ENCODE results near the gene GAS6.
"Not testable (repeated sequence)": the region's sequence is repeated elsewhere in the genome, so short reads cannot be mapped to it uniquely, and the experiment has no call there.

Gene GAS6

DNA sequence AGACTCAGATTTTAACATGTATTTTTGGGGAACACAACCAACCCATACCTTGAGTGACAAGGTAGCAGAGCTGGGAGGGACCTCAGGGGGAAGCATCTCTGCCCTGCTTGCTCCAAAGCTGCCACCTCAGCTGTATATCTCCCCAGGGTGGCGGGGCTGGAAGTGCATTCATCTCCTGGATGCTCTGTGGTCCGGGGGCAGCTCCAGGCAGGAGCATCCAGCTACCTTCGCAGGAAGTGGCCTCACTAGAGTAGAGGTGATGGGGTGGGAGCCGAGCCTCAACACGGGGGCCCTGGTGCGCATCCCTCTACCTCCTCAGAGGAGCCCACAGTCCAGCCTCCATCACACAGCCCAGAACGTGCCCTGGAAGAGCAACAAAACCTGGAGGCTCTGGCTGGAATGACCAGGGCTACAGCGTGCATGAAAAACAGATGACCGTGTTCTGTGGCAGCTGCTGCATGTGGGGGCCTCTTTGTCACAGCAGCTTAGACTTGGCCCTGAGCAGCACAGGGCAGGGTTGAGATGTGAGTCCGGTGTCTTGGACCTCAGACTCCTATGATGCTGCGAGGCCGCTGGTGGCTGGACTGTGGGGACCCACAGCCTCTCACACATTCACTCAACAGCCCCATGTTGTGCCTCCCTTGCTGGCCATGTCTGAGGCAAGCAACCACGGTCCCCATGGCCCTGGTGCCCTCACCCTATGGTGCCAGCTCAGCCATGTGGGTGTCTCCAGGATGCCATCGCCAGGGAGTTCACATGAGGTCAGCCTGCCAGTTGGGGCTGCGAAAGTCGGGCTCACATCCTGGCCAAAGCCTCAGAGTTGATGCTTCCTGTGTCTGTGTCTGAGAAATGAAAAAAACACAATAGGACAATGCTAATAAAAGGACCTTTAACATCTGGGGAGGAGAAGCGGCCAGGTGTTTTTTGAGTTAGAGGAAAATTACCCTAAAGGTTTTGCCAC lies 17.1 kb upstream of the GAS6 start:
- peak; percentile 68 for ATAC-seq
- peaks cover 87% of the 10 kb centered on the region for H3K27me3 Mint-ChIP-seq
- peaks cover 2% of the 10 kb centered on the region for H3K36me3 Mint-ChIP-seq
- peaks cover under 1% of the 10 kb centered on the region for H3K9me3 Mint-ChIP-seq
- peak overlapping the region; percentile 53 for H3K27ac Mint-ChIP-seq
- peaks cover 15% of the 10 kb centered on the region for H3K4me1 Mint-ChIP-seq
- peak overlapping the region; percentile 31 for H3K4me3 Mint-ChIP-seq

DNA sequence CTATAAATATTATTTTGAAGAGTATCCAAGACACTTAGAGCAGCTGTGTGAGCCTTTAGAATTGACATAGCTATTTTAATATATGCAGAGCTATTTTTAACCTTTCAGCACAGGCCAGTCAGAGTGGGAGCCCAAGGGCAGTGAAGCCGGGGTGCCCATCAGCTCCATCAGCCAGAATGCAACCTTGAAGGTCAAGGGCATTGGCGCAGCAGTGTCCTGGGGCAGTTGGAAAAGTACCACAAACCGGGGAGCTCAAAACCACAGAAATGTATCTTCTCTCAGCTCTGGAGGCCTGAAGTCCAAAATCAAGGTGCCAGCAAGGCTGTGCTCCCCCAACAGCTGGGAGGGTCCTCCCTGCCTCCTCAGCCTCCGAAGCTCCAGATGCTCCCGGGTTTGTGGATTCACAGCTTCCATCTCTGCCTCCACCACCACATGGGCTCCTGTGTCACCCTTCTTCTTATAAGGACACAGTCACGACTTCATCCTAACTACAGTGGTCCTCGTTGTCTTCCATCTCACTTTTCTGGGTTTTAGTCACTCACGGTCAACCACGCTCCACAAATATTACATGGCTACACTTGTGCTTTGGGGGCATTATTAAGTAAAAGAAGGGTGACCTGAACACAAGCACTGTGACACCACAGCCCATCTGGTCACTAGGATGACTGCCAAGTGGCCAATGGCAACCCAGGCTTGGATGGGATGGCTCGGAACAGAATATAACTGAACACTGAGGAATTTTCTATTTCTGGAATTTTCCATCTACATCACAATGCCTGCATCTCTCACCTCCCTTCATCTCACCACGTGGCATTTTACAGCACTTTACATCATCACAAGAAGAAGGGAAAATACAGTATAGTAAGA lies 15.9 kb upstream of the GAS6 start:
- ATAC-seq, result no peak
- Mint-ChIP-seq H3K27ac (no peak overlapping the region), H3K9me3 (peaks cover 3% of the 10 kb centered on the region), H3K36me3 (peaks cover 6% of the 10 kb centered on the region), H3K27me3 (peaks cover 91% of the 10 kb centered on the region), H3K4me1 (peaks cover 27% of the 10 kb centered on the region), H3K4me3 (no peak overlapping the region)

DNA sequence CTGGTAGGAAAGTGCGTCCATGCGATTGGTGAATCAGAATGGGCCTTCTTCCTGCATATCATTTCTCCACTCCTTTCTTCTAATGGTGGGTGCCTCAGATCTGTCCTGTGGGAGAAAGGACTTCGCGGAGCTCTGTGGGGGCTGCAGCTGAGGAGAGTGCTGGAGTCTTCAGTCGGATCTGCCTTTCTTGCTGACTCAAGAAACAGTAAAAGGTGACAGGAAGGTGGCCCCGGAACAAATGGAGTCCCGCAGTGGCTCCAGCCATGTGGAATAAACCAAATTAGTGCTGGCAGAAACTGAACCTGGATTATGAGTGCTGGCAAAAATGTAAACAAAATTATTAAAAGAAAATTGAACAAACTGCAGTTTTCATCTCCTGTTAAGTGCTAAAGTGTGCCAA lies 15.1 kb upstream of the GAS6 start:
- no peak for ATAC-seq
- Mint-ChIP-seq H3K4me1 (peaks cover 28% of the 10 kb centered on the region), H3K27me3 (peaks cover 95% of the 10 kb centered on the region), H3K4me3 (no peak overlapping the region), H3K9me3 (peaks cover 3% of the 10 kb centered on the region), H3K27ac (no peak overlapping the region), H3K36me3 (peaks cover 6% of the 10 kb centered on the region)

DNA sequence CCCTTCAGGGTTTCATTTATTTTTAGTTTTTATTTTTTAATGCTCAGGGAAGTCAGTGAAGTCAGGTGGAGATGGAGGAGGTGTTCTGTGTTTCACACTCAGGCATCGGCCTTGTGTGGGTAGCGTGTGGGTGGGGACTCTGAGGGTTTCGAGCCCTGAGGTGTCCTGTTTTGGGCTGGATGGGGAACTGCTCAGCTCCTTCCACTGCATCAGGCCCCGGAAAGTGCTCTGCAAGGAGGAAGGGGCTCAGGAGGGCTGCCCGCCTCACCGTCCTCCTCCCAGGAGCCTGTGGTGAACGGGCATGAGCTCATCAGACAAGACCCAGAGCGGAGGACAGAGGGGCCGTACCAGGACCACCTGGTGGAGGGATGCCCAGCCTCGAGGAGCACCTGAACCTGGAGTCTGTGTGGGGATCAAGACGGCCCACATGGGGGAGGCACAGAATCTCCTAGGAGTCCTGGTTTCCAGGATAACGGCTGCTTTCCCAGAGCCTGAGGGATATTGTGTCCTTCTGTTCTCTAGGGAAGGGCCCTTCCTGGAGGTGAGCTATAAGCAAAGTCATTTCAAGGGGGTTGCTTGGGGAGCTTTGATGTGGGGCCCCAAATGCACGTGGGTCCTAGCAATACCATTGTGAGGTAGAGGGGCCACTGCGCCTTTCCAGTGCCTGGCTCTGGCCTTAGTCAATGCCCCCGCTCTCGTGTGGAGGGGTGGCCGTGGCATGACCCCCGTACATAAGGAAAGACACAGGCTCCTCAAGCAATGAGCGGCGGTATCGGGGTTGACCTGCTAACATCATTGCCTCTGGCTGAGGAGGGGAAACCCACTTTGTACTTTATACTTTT lies 13.5 kb upstream of the GAS6 start:
- Mint-ChIP-seq H3K27ac (peak overlapping the region; percentile 60), H3K9me3 (peaks cover 3% of the 10 kb centered on the region), H3K4me3 (no peak overlapping the region), H3K4me1 (peaks cover 28% of the 10 kb centered on the region), H3K36me3 (peaks cover 6% of the 10 kb centered on the region), H3K27me3 (peaks cover 100% of the 10 kb centered on the region)
- no peak for ATAC-seq

DNA sequence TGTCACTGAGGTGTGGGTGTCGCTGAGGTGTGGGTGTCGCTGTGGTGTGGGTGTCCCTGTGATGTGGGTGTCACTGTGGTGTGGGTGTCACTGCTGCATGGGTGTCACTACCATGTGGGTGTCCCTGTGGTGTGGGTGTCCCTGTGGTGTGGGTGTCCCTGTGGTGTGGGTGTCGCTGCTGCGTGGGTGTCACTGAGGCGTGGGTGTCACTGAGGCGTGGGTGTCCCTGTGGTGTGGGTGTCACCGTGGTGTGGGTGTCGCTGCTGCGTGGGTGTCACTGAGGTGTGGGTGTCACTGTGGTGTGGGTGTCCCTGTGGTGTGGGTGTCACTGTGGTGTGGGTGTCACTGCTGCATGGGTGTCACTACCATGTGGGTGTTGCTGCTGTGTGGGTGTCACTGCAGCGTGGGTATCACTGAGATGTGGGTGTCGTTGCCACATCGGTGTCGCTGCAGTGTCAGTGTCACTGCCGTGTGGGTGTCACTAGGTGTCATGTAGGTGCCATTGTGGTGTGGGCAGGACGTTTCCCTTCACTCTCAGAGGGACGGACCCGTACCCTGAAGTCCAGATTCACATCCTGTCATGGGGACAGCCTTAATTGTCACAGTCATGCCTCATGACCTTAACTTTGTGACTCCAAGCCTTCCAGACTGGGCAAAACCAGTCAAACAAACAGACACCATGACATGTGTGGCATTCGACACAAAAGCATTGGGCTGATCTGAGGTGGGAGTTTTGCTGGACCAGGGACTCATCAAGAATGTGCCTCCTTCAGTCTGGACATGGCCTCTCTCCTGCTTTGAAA lies 12.7 kb upstream of the GAS6 start:
- H3K9me3 Mint-ChIP-seq, result peaks cover 3% of the 10 kb centered on the region
- H3K36me3 Mint-ChIP-seq, result peaks cover 6% of the 10 kb centered on the region
- H3K27me3 Mint-ChIP-seq, result peaks cover 100% of the 10 kb centered on the region
- peaks cover 28% of the 10 kb centered on the region for H3K4me1 Mint-ChIP-seq
- H3K27ac Mint-ChIP-seq, result peak overlapping the region; percentile 63
- no peak overlapping the region for H3K4me3 Mint-ChIP-seq
- no peak for ATAC-seq

DNA sequence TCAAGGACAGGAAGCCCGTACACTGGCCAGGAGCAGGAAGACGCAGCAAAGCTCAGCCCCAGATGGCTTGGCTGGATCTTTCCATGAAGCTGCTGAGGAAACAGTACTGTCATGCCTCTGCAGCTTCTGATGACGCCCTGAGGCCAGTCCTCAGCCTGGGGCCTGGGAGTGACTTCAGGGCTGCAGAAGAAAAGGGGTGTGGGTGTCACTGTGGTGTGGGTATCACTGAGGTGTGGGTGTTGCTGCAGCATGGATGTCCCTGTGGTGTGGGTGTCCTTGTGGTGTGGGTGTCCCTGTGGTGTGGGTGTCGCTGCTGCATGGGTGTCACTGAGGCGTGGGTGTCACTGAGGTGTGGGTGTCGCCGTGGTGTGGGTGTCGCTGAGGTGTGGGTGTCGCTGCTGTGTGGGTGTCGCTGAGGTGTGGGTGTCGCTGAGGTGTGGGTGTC lies 12.0 kb upstream of the GAS6 start:
- Mint-ChIP-seq H3K36me3 (peaks cover 6% of the 10 kb centered on the region), H3K9me3 (peaks cover 3% of the 10 kb centered on the region), H3K27ac (peak overlapping the region; percentile 63), H3K4me1 (peaks cover 28% of the 10 kb centered on the region), H3K4me3 (peak overlapping the region; percentile 58), H3K27me3 (peaks cover 98% of the 10 kb centered on the region)
- peak; percentile 67 for ATAC-seq

DNA sequence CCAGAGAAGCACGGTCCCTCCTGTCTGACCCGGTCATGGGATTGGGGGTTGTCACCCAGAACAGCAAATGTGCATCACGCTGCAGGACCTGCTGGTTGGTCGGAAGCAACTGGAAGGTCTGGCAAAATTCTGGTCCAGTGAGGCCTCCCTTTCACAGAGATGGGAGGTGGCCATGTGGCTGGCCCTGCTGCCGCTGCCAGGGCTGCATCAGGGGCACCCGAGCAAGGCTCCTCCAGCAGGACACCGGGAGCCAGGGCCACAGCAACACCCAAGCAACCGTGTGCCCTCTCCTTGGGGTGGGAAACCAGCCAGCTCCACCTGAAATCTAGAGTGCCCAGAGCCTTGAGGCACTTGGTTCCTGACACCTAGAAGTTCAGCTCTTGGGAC lies 11.5 kb upstream of the GAS6 start:
- Mint-ChIP-seq H3K27ac (peak overlapping the region; percentile 63), H3K4me3 (no peak overlapping the region), H3K9me3 (peaks cover 3% of the 10 kb centered on the region), H3K27me3 (peaks cover 94% of the 10 kb centered on the region), H3K36me3 (peaks cover 6% of the 10 kb centered on the region), H3K4me1 (peaks cover 28% of the 10 kb centered on the region)
- no peak for ATAC-seq

DNA sequence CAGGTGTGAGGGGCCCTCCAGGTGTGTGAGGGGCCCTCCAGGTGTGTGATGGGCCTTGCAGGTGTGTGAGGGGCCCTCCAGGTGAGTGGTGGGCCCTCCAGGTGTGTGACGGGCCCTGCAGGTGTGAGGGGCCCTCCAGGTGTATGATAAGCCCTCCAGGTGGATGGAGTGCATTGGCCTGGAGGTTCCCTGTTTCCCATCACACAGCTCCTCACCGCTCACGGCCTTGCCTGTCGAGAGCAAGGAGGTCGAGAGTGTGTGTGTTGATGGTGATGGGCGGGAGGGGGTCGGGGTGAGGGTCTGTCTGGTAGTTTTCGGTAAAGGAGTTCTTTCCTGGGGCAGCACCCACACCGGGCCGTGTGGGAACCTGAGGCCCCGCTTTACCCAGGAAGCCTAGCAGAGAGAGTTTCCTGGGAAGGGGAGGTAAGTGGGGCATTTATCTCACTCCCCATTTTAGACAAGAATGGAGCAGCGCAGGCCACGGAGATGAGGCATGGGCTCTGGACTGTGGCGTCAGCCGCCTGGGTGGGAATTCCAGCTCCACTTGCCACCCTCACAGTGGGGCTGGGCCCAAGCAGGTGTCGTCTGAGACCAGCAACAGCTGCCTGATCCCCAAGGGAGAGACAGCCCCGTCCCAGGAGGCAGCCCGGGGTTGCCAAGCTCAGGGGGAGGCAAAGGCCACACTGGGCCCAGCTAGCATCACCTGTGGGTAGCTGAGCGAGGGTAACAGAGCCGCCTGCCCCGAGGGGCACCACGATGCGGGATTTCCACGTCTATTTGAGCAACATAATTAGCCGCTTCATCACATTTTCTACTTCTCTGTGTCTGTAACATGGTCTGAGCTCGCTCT lies 10.9 kb upstream of the GAS6 start:
- H3K9me3 Mint-ChIP-seq, result peaks cover 3% of the 10 kb centered on the region
- peak; percentile 81 for ATAC-seq
- H3K27ac Mint-ChIP-seq, result no peak overlapping the region
- no peak overlapping the region for H3K4me3 Mint-ChIP-seq
- peaks cover 6% of the 10 kb centered on the region for H3K36me3 Mint-ChIP-seq
- H3K27me3 Mint-ChIP-seq, result peaks cover 88% of the 10 kb centered on the region
- H3K4me1 Mint-ChIP-seq, result peaks cover 28% of the 10 kb centered on the region

DNA sequence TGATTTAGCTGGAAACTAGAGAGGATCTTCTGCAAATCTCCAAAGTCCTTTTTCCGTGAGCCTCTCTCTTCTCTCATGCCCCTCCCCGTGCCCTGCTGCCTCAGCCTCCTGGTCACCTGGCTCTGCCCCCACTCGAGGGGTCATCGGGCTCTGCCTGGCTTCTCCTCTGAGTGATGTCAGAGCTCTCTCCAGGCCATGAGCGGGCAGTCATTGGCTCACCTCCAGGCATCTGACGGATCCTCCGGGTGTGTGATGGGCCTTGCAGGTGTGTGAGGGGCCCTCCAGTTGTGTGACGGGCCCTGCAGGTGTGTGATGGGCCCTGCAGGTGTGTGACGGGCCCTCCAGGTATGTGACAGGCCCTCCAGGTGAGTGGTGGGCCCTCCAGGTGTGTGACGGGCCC lies 10.3 kb upstream of the GAS6 start:
- no peak overlapping the region for H3K27ac Mint-ChIP-seq
- H3K4me3 Mint-ChIP-seq, result no peak overlapping the region
- H3K9me3 Mint-ChIP-seq, result peaks cover 3% of the 10 kb centered on the region
- peaks cover 6% of the 10 kb centered on the region for H3K36me3 Mint-ChIP-seq
- H3K4me1 Mint-ChIP-seq, result peaks cover 28% of the 10 kb centered on the region
- ATAC-seq, result no peak
- peaks cover 82% of the 10 kb centered on the region for H3K27me3 Mint-ChIP-seq

DNA sequence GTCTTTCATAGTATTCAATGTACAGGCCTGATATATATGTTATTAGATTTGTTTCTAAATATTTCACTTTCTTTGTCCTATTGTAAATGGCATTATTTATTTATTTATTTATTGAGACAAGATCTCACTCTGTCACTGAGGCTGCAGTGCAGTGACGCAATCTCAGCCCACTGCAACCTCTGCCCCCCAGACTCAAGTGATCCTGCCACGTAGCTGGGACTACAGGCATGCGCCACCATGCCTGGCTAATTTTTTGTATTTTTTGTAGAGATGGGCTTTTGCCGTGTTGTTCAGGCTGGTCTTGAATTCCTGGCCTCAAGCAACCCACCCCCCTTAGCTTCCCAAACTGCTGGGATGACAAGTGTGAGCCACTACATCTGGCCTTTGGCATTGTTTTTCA lies 5.4 kb upstream of the GAS6 start:
- Mint-ChIP-seq H3K4me3 (no peak overlapping the region), H3K36me3 (no peaks in the 10 kb centered on the region), H3K9me3 (peaks cover 7% of the 10 kb centered on the region), H3K27me3 (peaks cover 67% of the 10 kb centered on the region), H3K27ac (no peak overlapping the region), H3K4me1 (peaks cover 6% of the 10 kb centered on the region)
- ATAC-seq, result no peak

DNA sequence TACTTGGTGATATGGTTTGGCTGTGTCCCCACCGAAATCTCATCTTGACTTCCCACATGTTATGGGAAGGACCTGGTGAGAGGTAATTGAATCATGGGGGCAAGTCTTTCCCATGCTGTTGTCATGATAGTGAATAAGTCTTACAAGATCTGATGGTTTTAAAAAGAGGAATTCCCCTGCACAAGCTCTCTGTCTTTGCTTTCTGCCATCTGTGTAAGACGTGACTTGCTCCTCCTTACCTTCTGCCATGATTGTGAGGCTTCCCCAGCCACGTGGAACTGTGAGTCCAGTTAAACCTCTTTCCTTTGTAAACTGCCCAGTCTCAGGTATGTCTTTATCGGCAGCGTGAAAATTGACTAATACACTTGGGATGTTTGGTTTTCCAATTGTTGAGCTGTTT lies 4.0 kb upstream of the GAS6 start:
- peaks cover 54% of the 10 kb centered on the region for H3K27me3 Mint-ChIP-seq
- not testable (repeated sequence) for H3K4me3 Mint-ChIP-seq, ATAC-seq, H3K9me3 Mint-ChIP-seq, H3K36me3 Mint-ChIP-seq, H3K27ac Mint-ChIP-seq
- H3K4me1 Mint-ChIP-seq, result peaks cover 11% of the 10 kb centered on the region

DNA sequence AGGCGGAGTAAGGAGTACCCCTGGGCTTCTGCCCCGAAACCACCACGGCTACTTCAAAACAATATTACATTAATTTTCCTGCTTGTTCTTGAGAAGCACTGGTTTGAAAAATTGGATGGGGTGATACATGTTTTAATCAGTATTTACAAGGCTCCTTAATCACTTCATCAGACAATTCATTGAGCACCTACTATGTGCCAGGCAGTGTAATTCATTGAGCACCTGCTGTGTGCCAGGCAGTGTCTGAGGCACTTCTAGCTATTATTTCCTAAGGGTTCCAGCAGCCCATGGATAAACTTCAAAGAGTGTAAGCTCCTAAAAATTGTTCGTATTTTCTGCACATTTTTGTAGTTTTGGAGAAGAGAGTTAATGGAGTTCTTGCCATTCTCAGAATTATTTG lies 1.6 kb upstream of the GAS6 start:
- Mint-ChIP-seq H3K4me3 (no peak overlapping the region), H3K36me3 (peaks cover 23% of the 10 kb centered on the region), H3K27me3 (peaks cover 52% of the 10 kb centered on the region), H3K27ac (no peak overlapping the region), H3K4me1 (peaks cover 34% of the 10 kb centered on the region), H3K9me3 (peaks cover 7% of the 10 kb centered on the region)
- no peak for ATAC-seq

DNA sequence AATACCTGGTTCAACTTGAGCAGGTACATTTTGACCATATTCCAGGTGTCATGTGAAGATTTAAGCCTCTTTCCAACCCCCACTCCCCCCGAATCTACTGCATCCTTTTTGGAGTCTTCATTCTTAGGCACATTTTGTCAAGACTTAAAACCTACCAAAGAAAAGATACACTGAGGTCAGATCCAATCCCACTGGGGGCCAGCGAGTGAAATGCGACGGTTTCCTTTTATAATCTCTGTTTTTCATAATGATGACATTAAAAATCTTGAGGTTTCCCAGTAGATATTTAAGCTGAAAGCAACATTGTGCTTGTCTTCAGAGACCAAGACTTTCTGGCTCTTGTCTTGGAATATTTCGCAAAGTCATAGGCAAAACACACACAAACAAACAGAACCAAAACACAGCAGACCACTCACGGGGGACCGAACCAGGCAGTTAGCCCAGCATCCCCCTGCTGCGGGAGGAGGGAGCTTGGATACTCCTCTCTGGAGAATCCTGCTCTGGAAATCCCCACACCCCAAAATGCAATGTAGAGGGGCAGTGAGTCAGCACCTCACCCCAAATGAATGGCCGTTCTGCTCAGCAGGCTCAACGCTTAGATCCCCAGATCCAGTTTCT lies 506 bp upstream of the GAS6 start:
- peak overlapping the region; percentile 64 for H3K4me3 Mint-ChIP-seq
- H3K9me3 Mint-ChIP-seq, result peaks cover 8% of the 10 kb centered on the region
- H3K27me3 Mint-ChIP-seq, result peaks cover 52% of the 10 kb centered on the region
- H3K36me3 Mint-ChIP-seq, result peaks cover 32% of the 10 kb centered on the region
- no peak for ATAC-seq
- peaks cover 42% of the 10 kb centered on the region for H3K4me1 Mint-ChIP-seq
- H3K27ac Mint-ChIP-seq, result no peak overlapping the region

Measured in stimulated activated memory B cell treated with anti-CD40 and anti-IgM and Interleukin-4, amounts not matched to agents 10 μg/mL and 1 μg/mL and 100 μg/mL, for 72 hours (primary cell).